HCT116 (cell line): Measurements from ENCODE around the gene TSPAN3. TPM values are rescaled to one million over a fixed set of nuclear protein-coding genes. Genes with fewer than 3 reads are reported as not detected.

Experiments used
- ATAC-seq: fragments of 200-7000 bp; cut with Tn5 transposase; 2 replicates; pipeline ENCODE4 v1.9.1; 2020; ENCODE audit warnings: mild to moderate bottlenecking, moderate library complexity
- BruUV-seq: library from RNA; stranded (reverse); fragments of 400-500 nt; replicated peaks from 2 replicates; lab custom pipeline; 2021; lab: Mats Ljungman, UMichigan
- CTCF ChIA-PET: fragments of 300-600 bp; sonication (Branson Sonifier 250); formaldehyde crosslinking; loops from one replicate; lab custom pipeline; 2021; ENCODE audit warnings: antibody characterized with exemption; lab: Charles Lee
- POLR2A ChIA-PET: fragments of 300-600, 350-600 bp; sonication (Branson Sonifier 250); formaldehyde crosslinking; loops from one replicate; lab custom pipeline; 2021; ENCODE audit warnings: antibody characterized with exemption; lab: Charles Lee
- RAD21 ChIA-PET, 2 experiments: fragments of 300-600 bp; sonication (Branson Sonifier 250); formaldehyde crosslinking; loops; one replicate each; lab custom pipeline; 2023; ENCODE audit warnings: low total read pairs in 2 of 2; ENCODE audit not compliant: uncharacterized antibody in 2 of 2, unreplicated experiment in 2 of 2, low non-redundant PET in 1 of 2; lab: Charles Lee
- DNase-seq: peaks from one replicate; pipeline ENCODE4 v3.0.0-alpha.2; 2010; ENCODE audit warnings: low read depth, low spot score
- H2AFZ ChIP-seq: fragments of 200-600 bp; shearing (Covaris generic), sonication (generic); 2 replicates; pipeline ENCODE4 v1.6.1; 2017; ENCODE audit warnings: low read depth, mixed run types, mixed read lengths, antibody characterized with exemption, low read length; ENCODE audit not compliant: poor library complexity, severe bottlenecking
- H3K27ac ChIP-seq: 2 replicates; pipeline ENCODE4 v1.5.1; 2012; ENCODE audit warnings: low read depth, low read length
- H3K27me3 ChIP-seq: fragments of 200-600 bp; sonication (generic); 2 replicates; pipeline ENCODE4 v1.6.1; 2016; ENCODE audit warnings: mixed run types, low read length, mixed read lengths; ENCODE audit not compliant: insufficient read depth
- H3K36me3 ChIP-seq, 2 experiments: fragments of 200-500 bp in 1 of 2; fragments of 200-600 bp in 1 of 2; sonication (Bioruptor generic) in 1 of 2; sonication (generic) in 1 of 2; 2 replicates each; pipeline versions ENCODE4 v1.5.1 to v1.6.1; 2014 to 2016; ENCODE audit warnings: low read length in 2 of 2, inconsistent platforms in 1 of 2, mixed read lengths in 1 of 2, mixed run types in 1 of 2; ENCODE audit not compliant: insufficient read depth in 2 of 2, control insufficient read depth in 1 of 2
- H3K4me1 ChIP-seq, 2 experiments: fragments of 200-600 bp in 1 of 2; sonication (generic) in 1 of 2; 2 replicates each; pipeline versions ENCODE4 v1.5.1 to v1.6.1; 2012 to 2017; ENCODE audit warnings: low read length in 2 of 2, inconsistent platforms in 1 of 2, mild to moderate bottlenecking in 1 of 2, mixed read lengths in 1 of 2, mixed run types in 1 of 2, moderate library complexity in 1 of 2; ENCODE audit not compliant: insufficient read depth in 2 of 2, control insufficient read depth in 1 of 2
- H3K4me2 ChIP-seq: fragments of 200-600 bp; sonication (generic); 2 replicates; pipeline ENCODE4 v1.6.1; 2017; ENCODE audit warnings: mixed run types, low read length, mixed read lengths
- H3K4me3 ChIP-seq, 2 experiments: fragments of 200-600 bp in 1 of 2; sonication (generic) in 1 of 2; replicated peaks in 1 of 2; 2 replicates each; pipeline ENCODE4 v1.5.1; 2011 to 2016; ENCODE audit warnings: low read length in 2 of 2, control low read depth in 1 of 2, low read depth in 1 of 2, mild to moderate bottlenecking in 1 of 2, mixed read lengths in 1 of 2, mixed run types in 1 of 2
- H3K79me2 ChIP-seq: fragments of 200-600 bp; sonication (generic); 2 replicates; pipeline ENCODE4 v1.6.1; 2017; ENCODE audit warnings: mild to moderate bottlenecking, mixed run types, low read length, moderate library complexity, mixed read lengths; ENCODE audit not compliant: insufficient read depth
- H3K9ac ChIP-seq: fragments of 200-600 bp; sonication (generic); 2 replicates; pipeline ENCODE4 v1.6.1; 2016; ENCODE audit warnings: low read length, mixed read lengths
- H3K9me2 ChIP-seq: fragments of 200-600 bp; sonication (generic), shearing (Covaris generic); 2 replicates; pipeline ENCODE4 v1.6.1; 2017; ENCODE audit warnings: mixed run types, mild to moderate bottlenecking, moderate library complexity; ENCODE audit not compliant: insufficient read depth
- H3K9me3 ChIP-seq, 2 experiments: fragments of 200-500 bp in 1 of 2; fragments of 200-600 bp in 1 of 2; sonication (Bioruptor generic) in 1 of 2; sonication (generic) in 1 of 2; 2 replicates each; pipeline ENCODE4 v1.6.1; 2014 to 2017; ENCODE audit warnings: low read length in 2 of 2, mixed read lengths in 2 of 2, inconsistent platforms in 1 of 2, low read depth in 1 of 2, mild to moderate bottlenecking in 1 of 2, mixed run types in 1 of 2, moderate library complexity in 1 of 2; ENCODE audit not compliant: control insufficient read depth in 1 of 2, insufficient read depth in 1 of 2
- H4K20me1 ChIP-seq: fragments of 200-600 bp; sonication (generic), shearing (Covaris generic); 2 replicates; pipeline ENCODE4 v1.6.1; 2017; ENCODE audit warnings: mixed run types, mild to moderate bottlenecking, moderate library complexity; ENCODE audit not compliant: insufficient read depth
- CEBPB ChIP-seq: IDR thresholded peaks from 2 replicates; pipeline ENCODE4 v1.6.1; 2012; ENCODE audit warnings: low read depth
- SRF ChIP-seq: IDR thresholded peaks from 2 replicates; pipeline ENCODE4 v1.6.1; 2012; ENCODE audit warnings: low read depth
- ZBTB33 ChIP-seq: IDR thresholded peaks from 2 replicates; pipeline ENCODE4 v1.6.1; 2011; ENCODE audit warnings: mild to moderate bottlenecking, low read length, moderate library complexity; ENCODE audit not compliant: insufficient replicate concordance; ENCODE audit errors: extremely low read depth
- ZFX ChIP-seq: fragments of 450-650 bp; IDR thresholded peaks from 2 replicates; pipeline ENCODE4 v1.6.1; 2017
- ZNF274 ChIP-seq: fragments of 200-500 bp; sonication (Bioruptor generic); IDR thresholded peaks from 2 replicates; pipeline ENCODE4 v1.6.1; 2014; ENCODE audit warnings: mild to moderate bottlenecking, low read depth, low read length, inconsistent platforms
- intact Hi-C: fragments of 100-400 bp; cut with micrococcal nuclease; formaldehyde crosslinking; loops from 2 replicates; pipeline ENCODE4 v1.10.0; 2022
- total RNA-seq: library from RNA; stranded (reverse); gene quantifications from one replicate; pipeline ENCODE4 v1.2.1, GENCODE V29; 2021; ENCODE audit not compliant: unreplicated experiment

The TSPAN3 gene
- total RNA-seq, 1 experiment from 2014 or later = 140 TPM

- TF ChIP-seq ZNF274 (no peak), ZBTB33 (no peak)
These were observed at the start of gene TSPAN3 (continued) for GRCh38 chr15:77070495-77071304.

- no TSS peak for BruUV-seq
- H3K9ac ChIP-seq = no peak overlapping the region
- ChIA-PET RAD21 (no interaction called here), POLR2A (no interaction called here), CTCF (interaction anchor here (5.8 kb wide), 1 partner anchor 423 kb away, joined by 47 read pairs; no protein-coding TSS in a partner anchor)
- no peak for TF ChIP-seq ZFX
- no peak for TF ChIP-seq ZBTB33
- no peak for TF ChIP-seq SRF
- TF ChIP-seq CEBPB = no peak
- H4K20me1 ChIP-seq = no peaks in the 10 kb centered on the region
- intact Hi-C loops = no loop called here
- H3K4me3 ChIP-seq = no peak overlapping the region
- DNase-seq (no peak), ATAC-seq (no peak)
- no peaks in the 10 kb centered on the region for H3K79me2 ChIP-seq
- H3K9me3 ChIP-seq = no peaks in the 10 kb centered on the region
- H3K27me3 ChIP-seq = no peaks in the 10 kb centered on the region
- H3K36me3 ChIP-seq = no peaks in the 10 kb centered on the region
- H3K9me2 ChIP-seq = no peaks in the 10 kb centered on the region
- H3K4me1 ChIP-seq = 0 out of 4 replicates have a peak, but pooled peaks cover 0 to 3% of the 10 kb centered on the region in 2 experiments
- no peak overlapping the region for H2AFZ ChIP-seq
- no peak overlapping the region for H3K4me2 ChIP-seq
- H3K27ac ChIP-seq = no peak overlapping the region
These were observed 49.7 kb upstream of the TSPAN3 start for GRCh38 chr15:77120576-77120975.
